ENCODE measurements around the gene MACF1.
"Not testable (repeated sequence)": the region's sequence is repeated elsewhere in the genome, so short reads cannot be mapped to it uniquely, and the experiment has no call there.

MACF1 gene

DNA sequence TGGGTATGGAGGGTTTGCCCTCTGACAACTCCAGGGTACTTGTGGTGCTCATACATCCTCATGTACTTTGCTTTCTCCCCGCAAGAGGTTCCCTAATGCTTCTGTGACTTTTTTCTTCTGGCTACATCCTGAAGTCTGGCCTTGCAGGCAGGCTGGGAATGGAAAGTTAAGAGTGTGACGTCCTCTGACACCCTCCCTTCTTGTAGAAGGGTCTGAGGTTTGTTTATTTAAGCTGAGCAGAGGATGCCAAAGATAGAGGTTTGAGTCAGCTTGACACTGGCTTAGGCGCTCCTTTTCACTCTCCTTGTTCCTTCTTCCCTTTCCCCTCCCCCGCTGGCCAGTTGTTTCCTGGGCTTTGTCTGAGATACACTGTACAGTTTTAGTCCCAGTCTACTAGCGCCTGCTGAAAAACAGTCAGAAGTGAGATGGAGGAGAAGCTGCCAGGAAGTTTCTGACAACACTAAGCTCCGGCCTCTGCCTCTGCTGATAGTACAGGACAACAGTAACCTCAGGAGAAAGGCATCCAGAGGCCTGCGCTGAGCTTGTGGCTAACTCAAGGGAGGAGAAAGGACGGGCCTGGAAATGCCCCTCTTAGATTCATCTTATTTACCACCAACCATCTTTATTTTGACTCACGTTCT is at the start of gene MACF1:
TSS of gene MACF1 (plus strand) at position 255 of the 641 bp plus-strand sequence. CDS start at position 583, 328 bp downstream.
- FAIRE-seq = no peak
- DNase-seq (ENCODE audit: insufficient read length, low spot score) = peak; percentile 56

- DNase-seq (ENCODE audit: insufficient read length, low spot score) (no peak), FAIRE-seq (no peak)
Observed at GRCh38 chr1:39157304-39157703, 47.2 kb upstream of the MACF1 start.

GRCh38 chr1:39158327-39159086 is 46.0 kb upstream of the MACF1 start:
- FAIRE-seq = no peak
- DNase-seq (ENCODE audit: insufficient read length, low spot score) = no peak

DNA sequence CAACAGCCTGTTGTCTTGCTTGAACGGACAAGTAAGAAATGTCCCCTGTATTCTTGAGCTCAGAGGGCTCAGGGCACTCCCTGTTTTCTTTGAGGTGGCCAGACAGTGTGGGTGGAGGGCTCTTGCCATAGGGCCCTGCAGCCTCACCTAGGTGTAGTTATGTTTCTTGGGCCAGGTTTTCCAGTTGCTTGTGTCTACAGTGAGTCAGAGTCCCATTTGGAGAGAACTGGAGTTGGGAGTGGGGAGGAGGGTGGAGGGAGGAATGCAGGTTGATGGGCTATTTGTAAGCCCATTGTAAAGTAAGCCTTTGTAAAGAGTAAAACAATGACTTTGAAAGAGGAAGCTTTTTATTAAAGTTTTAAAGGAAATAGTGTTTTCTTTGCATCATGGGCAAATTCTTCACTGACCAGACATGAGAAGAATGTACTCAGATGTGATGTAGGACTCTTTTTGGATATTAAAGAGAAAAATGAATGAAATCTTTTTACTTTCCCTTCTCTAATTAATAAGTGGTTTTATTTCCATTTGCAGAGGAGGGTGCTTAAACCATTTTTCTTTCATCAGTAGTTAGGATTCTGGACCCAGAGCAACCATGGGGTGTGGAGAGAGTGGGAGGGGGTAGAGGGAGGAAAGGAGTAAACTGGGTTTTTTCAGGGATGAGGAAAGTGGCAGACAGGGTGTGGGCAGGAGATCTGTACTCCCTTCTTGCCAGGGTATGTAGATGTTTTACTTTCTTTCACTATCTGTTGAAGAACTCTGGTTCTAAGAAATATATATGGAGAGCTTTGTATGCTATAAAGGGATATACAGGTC is 45.1 kb upstream of the MACF1 start:
- FAIRE-seq = no peak
- DNase-seq (ENCODE audit: insufficient read length, low spot score) = no peak

DNA sequence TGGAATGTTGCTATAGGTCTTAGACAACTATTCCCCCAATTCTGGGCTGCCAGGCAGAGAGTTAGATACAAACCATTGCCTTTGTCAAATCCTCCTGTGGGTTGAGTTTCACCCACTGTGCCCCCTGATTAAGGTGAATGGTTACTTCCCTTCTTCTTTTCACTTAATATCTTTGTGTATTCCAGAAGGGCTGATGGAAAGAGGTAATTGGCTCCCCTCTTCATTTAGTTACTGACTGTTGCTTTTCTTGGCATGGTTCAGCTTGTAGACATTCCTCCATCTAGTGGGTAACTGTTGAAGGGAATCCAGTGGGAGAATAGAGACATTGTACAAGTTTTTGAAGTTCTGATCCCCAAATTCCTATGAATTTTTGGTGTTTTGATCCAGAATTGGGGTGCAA is 43.8 kb upstream of the MACF1 start:
- FAIRE-seq = no peak

GRCh38 chr1:39161811-39162210 is 42.7 kb upstream of the MACF1 start:
- not testable (repeated sequence) for FAIRE-seq

More for the DNA sequence above, 43.8 kb upstream of the MACF1 start:
- no peak for DNase-seq (ENCODE audit: insufficient read length, low spot score)

DNA sequence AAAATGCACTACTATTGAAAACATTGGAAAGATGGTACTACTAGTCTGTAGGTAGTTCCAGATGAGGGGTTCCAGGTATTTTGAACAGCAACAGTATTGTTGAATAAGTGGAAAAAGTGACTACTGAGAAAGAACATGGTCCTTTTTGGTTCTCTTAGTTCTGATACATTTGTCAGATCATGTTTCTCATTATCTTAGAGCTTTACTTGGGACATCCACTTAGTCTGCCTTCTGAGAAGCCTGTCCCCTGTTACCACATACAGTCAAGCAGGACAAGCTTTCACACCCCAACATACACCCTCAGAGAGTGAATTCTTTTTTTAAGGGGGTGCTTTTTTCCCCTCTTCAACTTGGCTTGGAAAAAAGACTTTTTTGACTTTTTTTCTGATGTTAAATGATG is 41.0 kb upstream of the MACF1 start:
- FAIRE-seq = no peak
- no peak for DNase-seq (ENCODE audit: insufficient read length, low spot score)

More at GRCh38 chr1:39161811-39162210, 42.7 kb upstream of the MACF1 start:
- DNase-seq (ENCODE audit: insufficient read length, low spot score) = not testable (repeated sequence)

DNA sequence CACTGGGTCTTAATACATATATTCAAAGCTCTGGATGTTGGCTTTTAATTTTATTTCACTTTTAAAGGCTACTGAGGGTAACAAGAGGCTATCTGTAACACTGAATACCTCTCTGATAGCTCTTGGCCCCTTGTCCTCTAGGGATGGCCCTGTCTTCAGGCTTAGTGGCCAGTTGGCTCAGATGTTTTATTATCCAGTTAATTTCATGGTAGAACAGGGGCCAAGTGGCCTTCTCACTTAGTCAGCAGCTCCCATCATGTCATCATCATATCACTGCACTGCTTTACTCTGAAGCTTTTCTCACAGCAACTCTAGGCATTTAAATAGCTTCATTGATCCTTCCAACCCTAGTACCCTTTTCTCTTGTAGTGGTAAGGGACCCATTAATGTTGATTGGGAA is 40.2 kb upstream of the MACF1 start:
- DNase-seq (ENCODE audit: insufficient read length, low spot score) = no peak
- no peak for FAIRE-seq

DNA sequence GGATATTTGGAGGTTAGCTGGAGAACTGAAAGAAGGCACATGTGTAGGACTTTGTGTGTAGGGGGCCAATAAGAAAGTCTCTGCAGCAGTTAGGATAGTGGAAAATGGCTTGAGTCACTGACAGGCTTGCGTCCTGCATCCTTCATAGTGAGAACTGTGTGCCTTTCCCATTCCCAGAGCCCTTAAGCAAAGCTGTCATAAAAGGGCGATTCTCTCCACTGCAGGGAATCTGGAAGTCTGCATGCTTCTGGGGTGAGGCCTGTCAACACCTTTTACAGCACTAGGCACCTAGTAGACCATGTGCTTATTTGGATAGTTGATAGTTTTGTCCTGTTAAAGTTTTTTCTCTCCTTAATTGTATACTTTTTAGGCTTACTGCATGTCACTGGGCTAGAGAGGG is 39.4 kb upstream of the MACF1 start:
- no peak for DNase-seq (ENCODE audit: insufficient read length, low spot score)
- FAIRE-seq = no peak

DNA sequence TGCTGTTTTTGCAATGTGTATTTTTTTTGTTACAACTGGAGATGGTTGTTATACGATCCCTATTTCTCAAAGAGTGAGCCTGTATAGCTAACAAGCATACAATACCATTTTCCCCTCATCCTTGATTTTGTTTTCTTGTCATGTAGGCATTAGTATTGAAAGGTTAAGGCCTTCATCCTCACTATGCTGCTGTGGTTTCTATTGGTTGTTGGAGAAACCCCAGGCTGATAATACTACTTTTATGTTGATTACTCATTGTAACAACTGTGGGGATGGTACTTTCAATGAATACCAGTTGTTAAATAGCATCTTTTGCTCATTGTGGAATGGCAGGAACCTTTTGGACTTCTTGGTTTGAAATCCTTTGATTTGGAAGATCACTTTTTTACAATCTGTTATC is 39.0 kb upstream of the MACF1 start:
- FAIRE-seq (no peak), DNase-seq (ENCODE audit: insufficient read length, low spot score) (no peak)

DNA sequence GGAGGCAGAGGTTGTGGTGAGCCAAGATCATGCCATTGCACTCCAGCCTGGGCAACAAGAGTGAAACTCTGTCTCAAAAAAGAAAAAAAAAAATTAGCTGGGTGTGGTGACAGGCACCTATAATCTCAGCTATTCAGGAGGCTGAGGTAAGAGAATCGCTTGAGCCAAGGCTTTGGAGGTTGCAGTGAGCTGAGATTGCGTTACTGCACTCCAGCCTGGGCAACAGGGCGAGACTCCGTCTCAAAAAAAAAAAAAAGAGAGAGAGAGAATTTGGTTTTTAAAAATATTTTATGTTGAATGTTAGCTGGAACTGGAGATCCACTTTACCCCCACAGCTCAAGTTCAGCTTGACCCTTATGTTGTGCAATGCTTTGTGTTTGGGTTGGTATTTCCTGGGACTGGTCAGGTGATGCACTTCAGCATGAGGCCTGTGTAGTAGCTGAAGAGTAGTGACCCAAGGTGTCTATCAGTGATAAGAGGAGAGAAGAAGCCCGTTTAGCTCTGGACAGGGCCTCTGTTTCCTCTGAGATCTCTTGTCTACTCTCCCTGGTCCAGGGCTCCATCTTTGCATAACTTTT is 36.8 kb upstream of the MACF1 start:
- no peak for FAIRE-seq

DNA sequence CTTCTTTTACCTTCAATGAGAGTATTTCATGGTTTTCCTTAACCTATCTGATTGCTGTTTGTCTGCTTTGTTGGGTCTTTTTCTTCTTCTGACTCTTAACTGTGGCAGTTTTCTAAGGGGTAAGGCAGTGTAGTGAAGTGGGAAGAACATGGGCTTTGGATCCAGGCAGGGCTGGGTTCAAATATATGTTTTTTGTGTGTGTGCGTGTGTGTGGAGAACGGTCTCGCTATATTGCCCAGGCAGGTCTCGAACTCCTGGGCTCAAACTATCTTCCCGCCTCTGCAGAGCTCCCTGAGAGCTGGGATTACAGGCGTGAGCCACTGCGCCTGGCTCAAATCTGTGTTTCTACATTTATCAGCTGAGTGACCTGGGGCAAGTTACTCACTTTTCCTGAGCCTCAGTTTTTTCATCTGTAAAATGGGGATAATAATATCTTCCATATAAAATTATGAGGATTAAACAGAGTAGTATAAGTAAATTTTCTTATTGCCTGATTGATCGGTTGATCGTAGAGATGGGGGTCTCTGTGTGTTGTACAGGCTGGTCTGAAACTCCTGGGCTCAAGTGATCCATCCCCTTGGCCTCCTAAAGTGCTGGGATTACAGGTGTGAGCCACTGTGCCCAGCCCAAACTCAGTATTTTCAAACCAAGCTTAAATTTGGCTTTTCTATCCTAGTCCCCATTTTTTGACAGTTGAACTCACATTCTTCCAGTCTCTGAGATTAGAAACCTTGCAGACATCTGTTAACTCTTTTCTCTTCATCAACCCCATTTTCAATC is 36.0 kb upstream of the MACF1 start:
- FAIRE-seq = no peak

More for the DNA sequence above, 36.8 kb upstream of the MACF1 start:
- no peak for DNase-seq (ENCODE audit: insufficient read length, low spot score)

GRCh38 chr1:39170731-39171667 is 33.5 kb upstream of the MACF1 start:
- DNase-seq (ENCODE audit: insufficient read length, low spot score) (no peak), FAIRE-seq (no peak)

More for the DNA sequence above, 36.0 kb upstream of the MACF1 start:
- no peak for DNase-seq (ENCODE audit: insufficient read length, low spot score)

DNA sequence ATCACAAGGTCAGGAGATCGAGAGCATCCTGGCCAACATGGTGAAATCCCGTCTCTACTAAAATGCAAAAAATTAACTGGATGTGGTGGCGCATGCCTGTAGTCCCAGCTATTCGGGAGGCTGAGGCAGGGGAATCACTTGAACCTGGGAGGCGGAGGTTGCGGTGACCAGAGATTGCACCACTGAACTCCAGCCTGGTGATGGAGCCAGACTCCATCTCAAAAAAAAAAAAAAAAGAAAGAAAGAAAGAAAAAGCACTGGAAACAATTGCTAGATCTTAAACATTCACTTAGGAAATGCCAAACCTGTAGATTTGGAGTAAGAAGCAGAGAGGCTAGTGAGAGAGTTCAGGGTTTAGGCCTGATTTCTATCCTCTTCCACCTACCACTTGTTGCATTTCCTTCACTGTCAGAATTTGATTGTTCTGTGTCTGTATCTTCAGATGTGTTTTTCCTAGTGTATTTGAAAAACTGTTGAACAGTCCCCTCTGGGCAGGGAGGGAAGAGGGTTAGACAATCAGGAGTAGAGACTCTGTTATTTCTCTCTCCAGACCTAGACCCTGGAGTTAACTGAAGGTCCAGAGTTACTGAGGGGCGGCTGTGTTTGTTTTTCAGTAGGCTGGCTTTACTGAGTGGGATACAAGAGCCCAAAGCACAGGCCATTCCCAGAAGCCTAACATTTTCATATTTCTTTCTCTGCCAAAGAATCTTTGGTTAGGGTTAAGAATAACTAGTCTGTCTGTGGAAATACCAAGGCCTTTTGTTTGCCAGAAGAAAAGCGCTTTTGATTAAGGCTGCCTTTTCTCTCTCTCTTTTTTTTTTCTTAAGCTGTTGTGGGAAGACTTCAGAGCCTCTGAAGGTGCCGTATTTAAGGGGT is 31.1 kb upstream of the MACF1 start:
- DNase-seq (ENCODE audit: insufficient read length, low spot score) (no peak), FAIRE-seq (no peak)

DNA sequence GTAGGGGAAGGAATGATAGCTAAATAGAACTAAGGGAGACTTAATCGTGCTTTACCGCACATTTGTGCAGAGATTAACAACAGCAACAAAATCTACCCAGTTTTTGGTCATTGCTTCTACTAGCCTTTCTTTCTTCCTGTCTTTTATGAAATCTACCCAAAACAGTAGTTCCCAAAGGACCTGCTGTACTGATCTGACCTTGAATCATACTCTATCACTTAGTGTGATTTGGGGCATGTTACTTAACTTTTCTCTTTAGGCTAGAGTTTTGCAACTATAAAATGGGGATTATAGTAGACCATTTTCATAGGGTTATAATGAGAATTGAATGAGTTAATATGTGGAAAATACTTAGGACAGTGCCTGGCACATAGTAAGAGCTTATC is 30.5 kb upstream of the MACF1 start:
- FAIRE-seq (no peak), DNase-seq (ENCODE audit: insufficient read length, low spot score) (no peak)

GRCh38 chr1:39174390-39175081 is 30.0 kb upstream of the MACF1 start:
- DNase-seq (ENCODE audit: insufficient read length, low spot score) (no peak), FAIRE-seq (no peak)

- FAIRE-seq (no peak), DNase-seq (ENCODE audit: insufficient read length, low spot score) (no peak)
Observed at GRCh38 chr1:39177706-39178105, 26.8 kb upstream of the MACF1 start.

All from HTR-8/SVneo (cell line).